ENCODE results near the gene PHF10.

DNA sequence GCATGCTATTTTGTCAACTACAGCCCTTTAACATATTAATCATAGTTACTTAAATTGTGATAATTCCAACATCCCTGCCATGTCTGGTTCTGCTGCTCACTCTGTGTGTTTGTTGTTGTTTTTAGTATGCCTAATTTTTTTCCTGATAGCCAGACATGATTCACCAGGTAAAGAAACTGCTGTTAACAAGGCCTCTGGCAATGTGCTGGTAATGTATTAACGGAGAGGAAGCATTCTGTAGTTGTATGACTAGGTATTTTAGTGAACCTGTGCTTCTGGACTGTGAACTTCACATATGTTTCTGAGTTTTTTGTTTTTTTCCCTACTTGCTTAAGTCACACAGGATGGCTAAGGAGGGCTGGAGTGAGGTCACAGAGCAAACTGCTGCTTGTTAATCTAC lies 22.3 kb upstream of the PHF10 start:
- TF ChIP-seq, protein P1, sequence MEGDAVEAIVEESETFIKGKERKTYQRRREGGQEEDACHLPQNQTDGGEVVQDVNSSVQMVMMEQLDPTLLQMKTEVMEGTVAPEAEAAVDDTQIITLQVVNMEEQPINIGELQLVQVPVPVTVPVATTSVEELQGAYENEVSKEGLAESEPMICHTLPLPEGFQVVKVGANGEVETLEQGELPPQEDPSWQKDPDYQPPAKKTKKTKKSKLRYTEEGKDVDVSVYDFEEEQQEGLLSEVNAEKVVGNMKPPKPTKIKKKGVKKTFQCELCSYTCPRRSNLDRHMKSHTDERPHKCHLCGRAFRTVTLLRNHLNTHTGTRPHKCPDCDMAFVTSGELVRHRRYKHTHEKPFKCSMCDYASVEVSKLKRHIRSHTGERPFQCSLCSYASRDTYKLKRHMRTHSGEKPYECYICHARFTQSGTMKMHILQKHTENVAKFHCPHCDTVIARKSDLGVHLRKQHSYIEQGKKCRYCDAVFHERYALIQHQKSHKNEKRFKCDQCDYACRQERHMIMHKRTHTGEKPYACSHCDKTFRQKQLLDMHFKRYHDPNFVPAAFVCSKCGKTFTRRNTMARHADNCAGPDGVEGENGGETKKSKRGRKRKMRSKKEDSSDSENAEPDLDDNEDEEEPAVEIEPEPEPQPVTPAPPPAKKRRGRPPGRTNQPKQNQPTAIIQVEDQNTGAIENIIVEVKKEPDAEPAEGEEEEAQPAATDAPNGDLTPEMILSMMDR (IDR thresholded peaks at IDR 0.05): no peak
- TF ChIP-seq POLR2A (IDR thresholded peaks at IDR 0.05): no peak

Measured in uterus (tissue), 2 donors.